Activated CD4-positive, alpha-beta T cell treated with anti-CD3 and anti-CD28 coated beads, Interleukin-2, Interleukin-4, amounts not matched to agents 100 ng/mL and 50 ng/mL, durations not matched to agents 16 hours and 8 hours (primary cell): ENCODE measurements around the gene SLITRK4.

Experiments
- DNase-seq: peaks from one replicate; pipeline ENCODE4 v3.0.0-alpha.2; 2020; ENCODE audit warnings: low spot score

SLITRK4 gene

DNA sequence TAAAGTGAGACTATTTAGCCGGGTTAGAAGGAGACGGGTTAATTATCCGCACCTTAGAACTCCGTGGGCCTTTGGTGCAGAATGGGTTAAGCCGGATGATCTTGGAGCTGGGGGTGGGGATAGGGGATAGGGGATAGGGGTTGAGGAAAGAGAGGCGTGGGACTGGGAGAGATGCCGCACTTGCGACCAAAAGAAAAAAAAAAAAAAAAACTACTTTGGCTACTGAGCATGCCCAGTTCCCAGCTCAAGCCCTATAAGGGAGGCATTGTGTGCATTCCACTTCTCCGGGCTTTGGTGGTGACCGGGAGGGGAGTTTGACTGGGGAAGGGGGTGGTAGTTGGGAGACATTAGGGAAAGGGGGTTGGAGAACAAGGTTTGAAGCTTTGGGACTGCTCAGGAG lies at the start of gene SLITRK4:
TSS of gene SLITRK4 (minus strand) at position 187 of the 400 bp plus-strand sequence. CDS start 4,993 bp downstream, outside the sequence.
- no peak for DNase-seq

DNA sequence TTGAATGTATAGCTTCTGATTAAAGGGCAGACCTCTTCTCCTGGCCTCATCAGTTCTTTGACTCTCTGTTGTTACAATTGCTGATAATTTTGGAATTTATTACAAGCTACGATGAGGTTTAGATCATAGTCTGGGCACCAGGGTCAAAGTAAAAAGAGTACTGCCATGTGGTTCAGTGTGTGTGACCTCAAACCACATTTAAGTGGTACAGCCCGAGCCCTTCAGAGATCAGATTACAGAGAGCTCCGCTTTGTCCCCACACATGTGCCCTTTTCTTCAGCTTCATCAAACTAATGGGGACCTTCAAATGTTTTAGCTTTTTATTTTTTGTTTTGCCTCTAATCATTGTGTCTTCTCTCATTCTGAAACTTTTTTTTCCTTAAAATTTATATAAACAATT lies 47.6 kb upstream of the SLITRK4 start:
- no peak for DNase-seq

DNA sequence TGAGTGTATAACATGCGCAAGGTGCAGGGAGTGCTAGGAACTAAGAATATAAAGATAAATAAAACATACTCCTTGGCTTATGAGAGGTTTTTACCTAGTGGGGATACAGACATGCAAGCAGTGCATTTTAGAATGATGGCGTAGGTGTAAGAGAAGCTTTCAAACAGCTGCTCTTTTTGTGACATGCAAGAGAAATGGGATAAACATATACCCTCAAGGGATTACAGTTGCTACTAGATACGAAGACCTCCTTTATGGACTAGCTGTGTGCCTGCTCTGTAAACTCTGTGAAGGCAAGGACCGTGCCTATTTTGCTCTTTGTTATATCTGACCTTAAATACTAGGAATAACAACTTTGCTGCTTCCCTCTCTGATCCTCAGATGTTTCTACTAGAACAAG lies 39.0 kb upstream of the SLITRK4 start:
- no peak for DNase-seq

DNA sequence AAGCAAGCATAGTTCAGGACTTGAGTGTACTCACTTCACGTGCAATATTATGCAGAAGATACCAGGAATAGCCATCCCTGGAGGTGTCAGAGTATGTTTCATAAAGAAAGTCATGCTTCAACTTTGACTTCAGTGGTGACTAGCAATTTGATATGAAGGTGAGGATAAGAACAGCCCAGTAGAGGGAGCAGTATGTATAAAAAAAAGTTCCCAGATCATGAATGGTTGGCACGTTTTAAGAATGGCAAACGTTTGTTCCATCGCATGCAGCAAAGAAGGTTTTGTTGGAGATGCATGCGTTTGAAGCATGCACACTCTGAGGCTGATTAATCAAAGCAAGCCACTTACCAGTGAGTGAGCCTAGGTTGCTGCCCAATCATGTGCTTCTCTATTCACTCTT lies 33.5 kb upstream of the SLITRK4 start:
- no peak for DNase-seq

DNA sequence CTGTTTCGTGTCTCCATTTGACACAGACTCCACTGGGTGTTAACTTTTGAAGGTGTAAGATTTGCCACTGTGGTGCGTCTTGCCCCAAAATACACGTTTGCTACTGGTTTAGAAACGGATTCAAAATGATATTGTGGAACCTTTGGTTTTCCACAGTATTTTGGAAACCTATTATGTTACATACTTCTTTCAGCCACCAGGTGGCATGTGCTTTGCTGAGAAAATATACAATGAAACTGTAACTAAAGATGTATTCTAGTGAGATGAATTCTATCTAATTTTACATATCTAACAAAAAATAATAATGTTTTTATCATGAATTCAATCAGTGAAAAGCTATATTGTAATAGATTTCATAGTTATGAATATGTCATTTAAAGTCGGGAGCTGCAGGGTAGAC lies 28.4 kb upstream of the SLITRK4 start:
- peak; percentile 4 for DNase-seq

- DNase-seq = no peak
Observed at GRCh38 chrX:143663755-143664154, 27.9 kb upstream of the SLITRK4 start.

GRCh38 chrX:143661286-143661685 lies 25.4 kb upstream of the SLITRK4 start:
- DNase-seq = no peak

- peak; percentile 19 for DNase-seq
Observed at GRCh38 chrX:143648705-143649104, 12.8 kb upstream of the SLITRK4 start.

DNA sequence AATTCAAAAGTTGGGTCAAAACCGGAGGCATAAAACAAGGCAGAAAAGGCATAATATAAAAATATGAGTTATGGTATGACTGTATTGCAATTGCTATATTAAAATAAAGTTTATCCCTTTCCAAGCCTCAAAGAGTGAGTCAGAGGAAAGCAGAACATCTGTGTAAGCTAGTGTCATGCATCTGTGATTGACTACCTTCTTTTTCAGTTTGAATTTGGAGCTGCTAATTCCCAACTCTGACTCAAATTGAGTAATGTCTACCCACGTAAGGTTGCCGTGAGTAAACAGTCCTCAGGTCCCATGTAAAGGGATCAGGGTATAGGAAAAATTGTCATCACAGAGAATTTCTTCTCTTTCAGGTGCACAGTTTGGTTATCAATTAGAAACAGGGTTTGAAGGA lies 6.5 kb upstream of the SLITRK4 start:
- no peak for DNase-seq

GRCh38 chrX:143636831-143637230 lies 930 bp upstream of the SLITRK4 start:
- no peak for DNase-seq

DNA sequence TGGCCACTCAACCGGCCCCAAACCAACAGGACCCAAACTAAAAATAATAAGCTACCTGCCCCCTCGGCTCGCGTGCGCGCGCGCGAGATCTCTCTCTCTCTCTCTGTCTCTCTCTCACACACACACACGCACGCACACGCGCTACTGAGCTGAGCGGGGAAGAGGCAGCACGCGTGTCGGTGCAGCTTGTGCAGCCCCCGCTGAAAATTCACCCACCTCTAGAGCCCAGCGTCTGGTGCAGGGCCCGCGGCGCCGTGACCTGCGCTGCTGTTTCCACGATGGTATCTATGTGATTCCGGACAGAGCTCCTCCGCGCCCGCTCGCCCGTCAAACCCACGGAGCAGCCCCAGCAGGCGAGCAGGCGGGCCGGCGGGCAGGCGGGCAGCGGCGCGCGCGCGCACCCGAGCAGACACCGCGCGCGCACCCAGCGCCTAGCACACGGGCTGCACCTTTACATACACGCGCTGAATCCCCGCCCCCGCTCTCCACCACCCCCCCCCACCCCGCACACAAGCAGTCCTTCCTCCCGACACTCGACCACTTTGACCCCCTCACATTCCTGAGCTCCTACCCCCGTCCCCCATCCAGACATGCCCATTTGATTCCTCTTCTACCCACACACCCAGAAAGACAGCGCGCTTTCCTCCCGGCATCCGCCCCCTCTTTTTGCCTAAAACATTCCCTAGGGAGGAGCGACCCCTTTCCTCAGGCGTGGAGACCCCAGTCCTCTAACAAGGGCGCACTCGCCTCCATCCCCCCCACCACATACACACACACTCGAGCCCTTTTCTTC lies 1.0 kb downstream of the SLITRK4 start:
- no peak for DNase-seq

DNA sequence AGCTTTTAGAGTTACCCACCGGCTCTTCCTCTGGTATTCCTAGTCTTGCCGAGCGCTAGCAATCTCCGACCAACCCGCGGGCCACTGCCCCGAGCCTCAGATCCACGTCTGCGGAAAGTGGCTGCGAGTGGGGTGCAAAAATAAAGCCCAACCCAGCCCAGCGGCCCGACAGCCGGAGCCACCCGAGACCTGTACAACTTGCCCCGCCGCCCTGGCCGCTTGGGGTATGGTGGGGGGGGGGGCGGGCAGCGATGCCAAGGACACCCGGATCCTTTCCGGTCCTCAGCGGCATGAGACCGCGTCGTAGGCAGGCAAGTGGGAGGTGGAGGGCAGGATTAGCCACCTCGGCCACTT lies 1.6 kb downstream of the SLITRK4 start:
- DNase-seq = no peak

DNA sequence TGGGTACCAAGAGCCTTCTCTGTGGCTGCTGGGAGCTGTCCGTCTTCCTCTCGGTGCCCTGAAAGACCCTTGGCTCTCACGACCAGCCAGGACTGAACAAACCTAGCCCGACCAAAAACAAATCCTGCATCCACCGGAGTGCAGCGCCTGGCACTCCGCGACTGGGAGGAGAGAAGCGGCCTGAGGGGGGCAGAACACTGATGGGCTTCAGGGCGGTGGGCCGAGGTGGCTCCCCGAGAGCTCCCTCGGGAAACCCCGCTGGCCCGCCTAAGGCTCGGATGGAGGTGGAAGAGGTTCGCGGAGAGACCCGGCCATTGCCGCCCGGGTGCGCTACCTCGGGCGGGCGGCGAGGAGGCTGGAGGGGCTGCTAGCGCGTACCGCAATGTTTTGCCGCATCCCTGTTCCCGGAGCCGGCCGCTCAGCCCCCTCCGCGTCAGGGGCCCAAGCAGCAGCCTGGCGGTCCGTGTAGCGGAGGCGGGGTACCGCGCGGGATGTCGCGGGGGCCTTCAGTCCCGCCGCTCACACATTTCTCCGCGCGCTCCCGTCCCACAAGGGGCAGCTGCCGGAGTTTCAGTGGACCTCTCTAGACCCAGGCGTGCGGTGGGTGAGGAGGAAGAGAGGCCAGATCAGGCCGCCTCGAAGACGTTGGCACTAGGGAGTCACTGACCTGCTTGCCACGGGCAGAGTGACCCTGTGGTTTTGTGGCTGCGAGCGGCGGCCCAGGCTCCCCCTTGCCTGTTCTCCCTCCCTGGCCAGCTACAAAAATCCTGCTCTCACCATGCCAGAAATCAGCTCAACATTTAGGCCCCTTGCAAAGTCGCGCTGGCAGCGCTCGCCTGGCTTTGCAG lies 2.2 kb downstream of the SLITRK4 start:
- no peak for DNase-seq

DNA sequence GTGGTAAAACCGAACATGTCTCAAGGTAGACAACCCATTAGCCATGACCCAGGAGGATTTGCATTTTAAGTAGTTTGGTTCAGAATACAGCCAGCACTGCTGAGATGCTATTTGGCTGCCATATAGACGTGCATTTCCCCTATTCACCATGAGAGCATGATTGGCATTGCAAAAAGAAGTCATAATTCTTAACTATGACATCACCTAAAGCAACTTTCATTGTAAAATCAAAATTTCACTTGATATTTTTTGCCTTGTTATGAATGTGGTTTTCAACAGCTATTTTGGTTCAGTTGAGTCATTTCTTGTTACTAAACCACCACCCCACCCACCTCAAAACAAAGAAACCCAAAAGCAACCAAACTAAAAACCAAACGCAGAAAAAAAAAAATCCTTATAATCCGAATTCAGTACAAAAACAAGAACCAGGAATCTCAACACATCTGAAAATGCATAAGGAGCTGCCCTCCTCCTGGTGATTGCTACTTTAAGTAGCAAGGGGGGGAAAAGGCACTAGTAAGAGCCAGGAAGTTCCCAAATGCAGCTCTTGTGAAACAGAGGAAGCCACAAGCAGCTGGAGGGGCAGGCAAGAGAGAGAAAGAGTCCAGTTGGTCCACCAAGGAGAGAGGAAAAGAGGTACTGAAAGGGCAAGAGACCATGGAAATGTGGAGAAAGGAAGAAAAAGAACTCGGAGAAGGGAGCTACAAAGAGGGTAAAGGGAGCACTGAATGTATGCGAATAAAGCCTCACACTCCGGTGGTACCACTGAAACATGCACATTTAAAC lies 3.1 kb downstream of the SLITRK4 start:
- peak; percentile 1 for DNase-seq

DNA sequence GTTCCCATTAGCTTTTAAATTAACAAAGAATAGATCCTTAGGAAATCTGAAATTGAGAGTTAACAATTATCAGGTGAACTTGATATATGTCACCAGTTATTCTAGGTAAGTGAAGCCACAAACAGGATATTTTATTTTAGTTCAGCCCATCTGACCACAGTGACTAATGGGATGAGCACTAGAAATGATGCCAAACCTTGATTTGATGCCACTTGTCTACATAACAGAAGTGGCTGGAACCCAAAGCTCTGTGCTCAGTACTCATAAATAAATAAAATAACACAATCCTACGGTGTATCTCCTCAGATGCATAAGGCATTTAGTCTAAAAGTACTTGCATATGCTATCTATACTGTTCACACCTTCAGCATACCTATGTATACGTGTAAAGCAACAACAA lies 12.2 kb downstream of the SLITRK4 start:
- no peak for DNase-seq

GRCh38 chrX:143621276-143621675 lies 14.6 kb downstream of the SLITRK4 start:
- no peak for DNase-seq

- DNase-seq = no peak
Observed at GRCh38 chrX:143615851-143616250, 20.1 kb downstream of the SLITRK4 start.

GRCh38 chrX:143601809-143602208 lies 34.1 kb downstream of the SLITRK4 start:
- DNase-seq = no peak

GRCh38 chrX:143581240-143581639 lies 54.7 kb downstream of the SLITRK4 start:
- no peak for DNase-seq

DNA sequence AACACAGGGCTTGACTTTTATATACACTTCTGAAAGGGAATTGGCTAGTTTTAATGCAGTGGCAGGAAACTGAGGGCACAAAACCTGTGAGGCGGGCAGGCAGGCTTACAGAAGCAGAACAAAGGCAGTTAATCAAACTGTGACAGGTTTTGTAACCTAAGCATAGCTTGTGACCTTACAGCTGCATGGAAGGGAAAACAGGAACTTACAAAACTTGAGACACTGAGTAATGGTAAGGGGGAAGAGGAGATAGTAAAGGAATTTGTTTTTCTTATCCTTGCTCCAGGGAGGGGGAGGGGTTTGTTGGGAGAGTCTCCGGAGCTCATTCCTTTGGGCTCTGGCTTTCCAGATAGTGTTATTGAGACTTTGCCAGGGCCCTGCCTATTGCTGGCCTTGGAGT lies 55.6 kb downstream of the SLITRK4 start:
- DNase-seq = no peak
